ENCODE results near the gene PIK3C2G.
A peak's percentile ranks its signal among the peaks of the same experiment; 100 is the strongest.
"Not testable (repeated sequence)": the region's sequence is repeated elsewhere in the genome, so short reads cannot be mapped to it uniquely, and the experiment has no call there.

PIK3C2G gene, protein sequence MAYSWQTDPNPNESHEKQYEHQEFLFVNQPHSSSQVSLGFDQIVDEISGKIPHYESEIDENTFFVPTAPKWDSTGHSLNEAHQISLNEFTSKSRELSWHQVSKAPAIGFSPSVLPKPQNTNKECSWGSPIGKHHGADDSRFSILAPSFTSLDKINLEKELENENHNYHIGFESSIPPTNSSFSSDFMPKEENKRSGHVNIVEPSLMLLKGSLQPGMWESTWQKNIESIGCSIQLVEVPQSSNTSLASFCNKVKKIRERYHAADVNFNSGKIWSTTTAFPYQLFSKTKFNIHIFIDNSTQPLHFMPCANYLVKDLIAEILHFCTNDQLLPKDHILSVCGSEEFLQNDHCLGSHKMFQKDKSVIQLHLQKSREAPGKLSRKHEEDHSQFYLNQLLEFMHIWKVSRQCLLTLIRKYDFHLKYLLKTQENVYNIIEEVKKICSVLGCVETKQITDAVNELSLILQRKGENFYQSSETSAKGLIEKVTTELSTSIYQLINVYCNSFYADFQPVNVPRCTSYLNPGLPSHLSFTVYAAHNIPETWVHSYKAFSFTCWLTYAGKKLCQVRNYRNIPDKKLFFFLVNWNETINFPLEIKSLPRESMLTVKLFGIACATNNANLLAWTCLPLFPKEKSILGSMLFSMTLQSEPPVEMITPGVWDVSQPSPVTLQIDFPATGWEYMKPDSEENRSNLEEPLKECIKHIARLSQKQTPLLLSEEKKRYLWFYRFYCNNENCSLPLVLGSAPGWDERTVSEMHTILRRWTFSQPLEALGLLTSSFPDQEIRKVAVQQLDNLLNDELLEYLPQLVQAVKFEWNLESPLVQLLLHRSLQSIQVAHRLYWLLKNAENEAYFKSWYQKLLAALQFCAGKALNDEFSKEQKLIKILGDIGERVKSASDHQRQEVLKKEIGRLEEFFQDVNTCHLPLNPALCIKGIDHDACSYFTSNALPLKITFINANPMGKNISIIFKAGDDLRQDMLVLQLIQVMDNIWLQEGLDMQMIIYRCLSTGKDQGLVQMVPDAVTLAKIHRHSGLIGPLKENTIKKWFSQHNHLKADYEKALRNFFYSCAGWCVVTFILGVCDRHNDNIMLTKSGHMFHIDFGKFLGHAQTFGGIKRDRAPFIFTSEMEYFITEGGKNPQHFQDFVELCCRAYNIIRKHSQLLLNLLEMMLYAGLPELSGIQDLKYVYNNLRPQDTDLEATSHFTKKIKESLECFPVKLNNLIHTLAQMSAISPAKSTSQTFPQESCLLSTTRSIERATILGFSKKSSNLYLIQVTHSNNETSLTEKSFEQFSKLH (N-terminal part only)

DNA sequence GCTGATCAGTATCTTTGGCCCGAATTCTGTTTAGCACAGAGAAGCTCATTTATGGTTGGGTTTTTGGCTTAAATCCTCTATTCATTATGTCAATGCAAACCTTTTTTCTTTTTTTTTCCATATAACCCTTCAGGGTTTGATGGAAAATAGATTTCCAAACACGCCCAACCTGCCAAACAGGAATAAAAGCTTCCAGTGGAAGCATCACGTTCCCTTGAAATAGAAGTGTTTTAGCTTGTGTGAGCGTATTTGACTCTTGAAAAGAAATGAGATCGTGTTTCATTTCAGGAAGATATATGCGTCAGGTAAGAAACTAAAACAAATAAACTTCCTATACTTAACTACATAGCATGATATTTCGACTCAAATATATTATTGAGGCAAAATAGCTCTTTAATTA, at the start of gene PIK3C2G:
PIK3C2G (plus strand) TSS at position 246 of the 400 bp plus-strand sequence. CDS start 20,564 bp downstream, outside the sequence.
- DNase-seq, result no peak

DNA sequence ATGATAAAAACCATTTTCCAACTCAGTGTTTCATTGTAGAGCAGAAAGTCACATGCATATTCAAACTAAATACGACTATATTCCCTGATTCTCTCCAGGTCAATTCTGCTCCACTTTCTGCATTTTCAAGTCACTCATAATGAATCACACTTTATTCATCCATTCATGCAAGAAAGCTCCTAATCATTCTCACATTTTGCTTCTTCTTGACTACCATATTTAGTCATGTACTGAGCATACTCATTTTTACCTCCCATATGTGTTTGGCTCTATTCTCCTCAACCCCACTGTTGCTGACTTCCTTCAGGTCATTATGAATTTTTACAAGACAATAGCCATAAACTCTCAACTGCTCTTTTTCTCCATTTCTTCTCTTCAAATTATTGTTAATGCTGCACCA, 43.4 kb upstream of the PIK3C2G start:
- no peak for DNase-seq

DNA sequence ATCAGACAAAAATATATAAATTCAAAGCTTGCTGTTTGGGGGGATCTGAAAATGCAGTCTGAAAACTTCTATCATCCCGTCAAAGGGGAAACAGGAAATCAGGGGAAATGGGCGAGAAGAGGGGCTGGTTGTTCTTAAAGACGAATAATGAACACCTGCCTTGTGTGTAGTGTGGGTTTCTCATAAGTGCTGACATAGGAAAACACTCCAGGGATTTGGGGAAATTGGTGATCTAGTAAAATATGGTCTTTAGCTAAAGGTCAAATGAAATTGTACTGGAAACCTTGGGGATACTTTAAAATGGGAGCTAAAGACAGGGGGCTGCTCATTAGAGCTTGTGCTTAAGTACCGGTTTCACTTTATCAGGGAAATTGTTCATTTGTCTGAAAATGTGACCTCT, 39.6 kb upstream of the PIK3C2G start:
- no peak for DNase-seq

DNA sequence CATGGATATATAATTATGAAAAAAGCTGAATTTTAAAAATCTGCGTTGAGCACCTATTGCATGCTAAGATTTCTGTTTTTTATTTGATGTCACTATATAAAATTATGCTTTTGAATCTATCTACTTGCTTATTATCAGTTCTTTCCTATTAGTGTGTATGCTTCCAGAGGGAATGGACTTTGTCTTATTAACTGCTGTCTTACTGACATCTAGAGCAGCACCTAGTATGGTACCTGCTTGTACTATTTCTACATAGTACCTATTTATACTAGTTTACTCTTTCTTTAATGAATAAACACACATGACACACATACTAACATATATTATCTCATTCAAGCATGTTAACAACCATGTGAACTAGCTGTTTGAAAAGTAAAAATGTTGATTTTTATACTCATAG, 38.6 kb upstream of the PIK3C2G start:
- no peak for DNase-seq

DNA sequence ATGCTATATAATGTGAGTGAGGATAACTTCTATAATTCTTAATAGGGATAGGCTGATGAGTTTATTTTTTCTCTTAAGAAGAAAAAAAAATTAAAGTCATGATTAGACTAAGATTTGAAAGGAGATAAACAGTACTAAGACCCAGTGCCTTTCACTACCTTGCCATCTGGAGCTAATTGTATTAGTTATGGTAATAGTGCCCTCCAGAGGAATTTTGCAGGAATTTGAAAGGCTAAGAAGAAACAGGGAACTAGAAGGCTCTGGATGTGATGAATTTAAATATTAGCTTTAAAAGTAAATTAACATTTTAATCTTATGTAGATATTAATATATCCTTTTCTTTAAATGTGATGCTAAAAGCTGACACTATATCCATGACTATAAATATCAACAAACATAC, 36.6 kb upstream of the PIK3C2G start:
- DNase-seq, result peak; percentile 55

DNA sequence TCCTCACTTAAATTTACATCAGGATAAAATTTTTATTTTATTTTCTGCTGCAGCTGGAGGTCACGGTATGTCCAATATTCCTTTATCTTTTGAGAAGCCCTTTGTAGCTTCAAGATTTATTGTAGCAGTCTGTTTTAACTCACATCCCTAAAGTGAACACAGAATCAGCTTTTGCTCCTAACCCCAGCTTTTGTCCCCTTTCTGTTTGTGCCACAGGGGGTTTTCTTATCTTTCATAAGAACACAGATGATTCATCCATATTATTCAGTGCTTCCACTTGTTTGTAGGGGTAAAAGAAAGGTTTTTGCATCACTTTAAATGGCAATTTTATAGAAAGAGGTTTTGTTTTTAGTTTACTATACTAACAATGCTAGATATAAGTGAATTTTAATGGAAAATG, 21.8 kb upstream of the PIK3C2G start:
- no peak for DNase-seq

DNA sequence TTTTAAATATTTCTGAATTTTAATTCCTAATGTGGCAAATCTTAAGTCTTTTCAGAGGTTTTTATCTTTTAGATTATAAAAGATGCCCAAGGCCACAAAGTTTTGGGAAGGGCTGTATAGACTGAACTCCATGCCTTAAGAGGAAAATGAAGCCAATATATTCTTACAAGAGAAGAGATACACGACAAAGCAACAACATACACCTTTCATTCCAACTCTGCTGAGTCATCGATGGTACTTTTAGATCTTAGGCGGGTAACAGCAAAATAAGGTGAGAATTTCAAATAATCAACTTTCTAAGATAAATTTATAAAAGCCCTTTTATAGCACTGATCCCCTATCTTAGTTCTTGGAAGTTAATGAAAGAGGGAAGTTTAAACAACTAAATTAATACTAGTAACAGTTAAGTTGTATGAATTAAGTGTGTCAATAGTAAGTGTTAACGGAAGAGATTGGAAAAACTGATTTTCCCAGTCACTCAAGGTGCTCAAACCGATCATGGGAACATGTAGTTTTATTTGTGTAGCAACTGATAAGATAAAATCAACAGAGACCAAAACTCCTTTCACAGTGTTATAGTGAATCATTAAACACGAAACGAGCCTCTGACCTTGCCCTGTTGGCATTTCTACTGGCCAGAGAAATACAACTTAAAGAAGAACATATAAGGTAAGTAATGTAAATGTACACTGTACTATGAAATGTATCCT, 18.8 kb upstream of the PIK3C2G start:
- DNase-seq, result no peak

DNA sequence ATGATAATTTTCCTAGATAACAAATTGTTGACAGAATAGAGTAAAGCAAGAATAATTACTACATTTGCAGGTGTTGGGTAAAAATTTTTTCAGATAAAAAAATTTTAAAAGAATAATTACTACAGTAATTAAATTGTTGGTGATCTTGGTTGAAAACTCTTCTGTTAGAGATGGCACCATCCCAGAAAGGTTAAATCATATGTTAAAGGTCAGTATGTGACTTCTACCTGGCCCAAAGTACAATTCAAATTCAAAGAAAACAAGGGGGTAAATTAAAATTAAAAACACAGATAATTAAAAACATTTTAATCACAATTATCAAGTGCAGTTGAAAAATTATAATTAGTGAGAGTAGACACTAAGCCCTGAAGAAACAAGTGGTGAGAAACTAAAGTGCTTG, 18.1 kb upstream of the PIK3C2G start:
- DNase-seq, result no peak

DNA sequence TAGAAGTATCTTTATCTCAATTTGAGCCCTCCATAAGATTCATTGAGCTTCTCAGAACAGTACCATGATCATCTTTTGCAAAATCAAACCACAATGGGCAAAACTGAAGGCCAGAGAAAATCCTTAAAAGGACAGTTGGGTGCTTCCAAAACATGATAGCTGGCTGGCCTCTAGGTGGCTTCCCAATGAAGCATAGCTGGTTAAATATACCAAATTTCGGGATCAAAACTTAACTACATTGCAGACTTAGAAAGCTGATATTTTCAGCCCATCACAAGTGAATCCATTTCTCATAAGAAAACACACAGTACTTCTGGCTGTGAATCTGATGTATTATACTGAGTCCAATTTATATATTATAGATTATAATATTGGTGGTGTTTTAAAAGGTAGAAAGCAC, 15.3 kb upstream of the PIK3C2G start:
- peak; percentile 2 for DNase-seq

DNA sequence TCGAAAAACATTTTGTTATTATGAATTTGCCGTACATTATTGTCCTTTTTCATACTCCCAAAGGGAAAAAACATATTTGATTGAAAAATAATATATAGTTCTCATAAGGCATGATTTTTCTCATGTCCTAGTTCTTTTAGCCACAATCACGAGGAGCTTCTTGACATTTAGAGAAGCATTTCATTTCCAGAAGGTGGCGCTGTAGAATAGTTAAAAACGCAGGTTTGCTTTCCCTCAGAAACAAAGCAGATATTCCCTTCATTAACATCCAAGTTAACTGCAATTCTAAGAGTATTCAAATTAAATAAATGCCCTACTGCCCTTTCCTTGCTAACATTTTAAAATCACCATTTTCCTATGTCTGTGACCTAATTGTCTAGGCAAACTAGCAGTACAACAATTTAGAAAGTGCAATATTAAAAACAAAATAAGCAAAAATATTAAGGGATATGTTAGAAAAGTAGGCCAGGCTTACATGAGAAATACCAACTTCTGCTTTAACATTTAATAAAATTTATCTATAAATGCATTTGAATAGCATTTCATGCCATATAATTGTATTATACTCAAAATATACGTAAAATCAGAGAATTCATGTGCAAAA, 10.9 kb upstream of the PIK3C2G start:
- peak; percentile 84 for DNase-seq

DNA sequence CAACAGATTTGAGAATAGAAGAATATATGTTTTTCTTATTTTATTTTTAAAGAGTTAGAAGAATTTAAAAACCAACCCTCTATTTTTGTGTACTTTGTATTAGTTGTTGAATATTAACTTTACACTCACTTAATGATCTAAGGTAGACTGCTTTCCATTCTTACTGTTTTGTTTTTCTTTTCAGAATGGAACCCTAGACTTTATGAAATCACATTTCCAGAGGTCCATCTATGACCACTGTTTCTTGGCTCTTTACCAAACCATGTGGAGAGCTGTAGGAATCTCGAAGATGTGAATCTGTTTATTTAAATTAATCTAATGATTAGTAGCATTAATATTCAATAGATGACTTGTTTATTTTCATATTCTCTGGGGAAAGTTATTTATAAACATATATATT, 7.2 kb upstream of the PIK3C2G start:
- no peak for DNase-seq

DNA sequence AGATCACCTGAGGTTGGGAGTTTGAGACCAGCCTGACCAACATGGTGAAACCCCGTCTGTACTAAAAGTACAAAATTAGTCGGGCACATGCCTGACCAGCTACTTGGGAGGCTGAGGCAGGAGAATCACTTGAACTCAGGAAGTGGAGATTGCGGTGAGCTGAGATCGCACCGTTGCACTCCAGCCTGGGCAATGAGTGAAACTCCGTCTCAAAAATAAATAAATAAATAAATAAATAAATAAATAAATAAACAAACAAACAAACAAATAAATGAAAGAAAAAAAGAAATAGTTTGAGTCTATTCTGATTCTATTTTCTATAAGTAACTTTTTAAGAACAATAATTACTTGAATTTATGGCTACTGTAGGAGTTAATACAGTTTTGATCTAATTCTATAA, 6.3 kb upstream of the PIK3C2G start:
- DNase-seq, result not testable (repeated sequence)

DNA sequence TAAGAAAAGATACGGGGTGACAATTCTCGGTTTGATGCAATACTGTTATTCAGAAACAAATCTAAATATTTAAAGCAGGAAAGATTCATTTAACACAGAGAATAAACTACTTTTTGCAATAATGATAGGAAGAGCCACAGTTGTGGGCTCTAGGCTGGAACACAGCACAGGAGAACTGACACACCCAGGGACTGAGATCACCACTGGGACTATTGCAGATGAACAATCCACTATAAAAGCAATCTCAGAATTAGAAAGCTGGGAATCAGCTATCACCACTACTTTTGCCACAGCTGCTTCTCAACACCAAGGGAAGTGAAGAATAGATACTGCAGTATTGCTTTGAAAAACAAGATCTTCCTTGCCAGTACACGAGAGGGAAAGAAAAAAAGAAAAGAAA, 4.1 kb upstream of the PIK3C2G start:
- no peak for DNase-seq

DNA sequence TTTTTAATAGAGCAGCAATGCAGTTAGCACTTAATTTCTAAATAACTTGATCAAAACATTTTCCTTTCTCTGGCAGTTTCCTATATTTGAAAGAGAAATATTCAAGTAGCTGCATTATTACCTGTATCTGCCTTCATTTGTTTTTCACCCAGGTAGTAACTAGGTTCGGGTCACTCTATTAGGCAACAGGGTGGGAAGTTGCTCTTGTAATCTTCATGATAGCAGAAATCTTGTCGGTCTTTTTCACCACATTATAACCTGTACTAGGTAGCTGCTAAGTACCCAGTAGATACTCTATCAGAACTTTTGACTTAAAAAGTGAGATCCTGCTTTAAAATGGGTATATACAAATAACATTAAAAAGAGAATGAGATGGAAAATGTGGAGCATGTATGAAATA, 2.4 kb upstream of the PIK3C2G start:
- DNase-seq, result no peak

DNA sequence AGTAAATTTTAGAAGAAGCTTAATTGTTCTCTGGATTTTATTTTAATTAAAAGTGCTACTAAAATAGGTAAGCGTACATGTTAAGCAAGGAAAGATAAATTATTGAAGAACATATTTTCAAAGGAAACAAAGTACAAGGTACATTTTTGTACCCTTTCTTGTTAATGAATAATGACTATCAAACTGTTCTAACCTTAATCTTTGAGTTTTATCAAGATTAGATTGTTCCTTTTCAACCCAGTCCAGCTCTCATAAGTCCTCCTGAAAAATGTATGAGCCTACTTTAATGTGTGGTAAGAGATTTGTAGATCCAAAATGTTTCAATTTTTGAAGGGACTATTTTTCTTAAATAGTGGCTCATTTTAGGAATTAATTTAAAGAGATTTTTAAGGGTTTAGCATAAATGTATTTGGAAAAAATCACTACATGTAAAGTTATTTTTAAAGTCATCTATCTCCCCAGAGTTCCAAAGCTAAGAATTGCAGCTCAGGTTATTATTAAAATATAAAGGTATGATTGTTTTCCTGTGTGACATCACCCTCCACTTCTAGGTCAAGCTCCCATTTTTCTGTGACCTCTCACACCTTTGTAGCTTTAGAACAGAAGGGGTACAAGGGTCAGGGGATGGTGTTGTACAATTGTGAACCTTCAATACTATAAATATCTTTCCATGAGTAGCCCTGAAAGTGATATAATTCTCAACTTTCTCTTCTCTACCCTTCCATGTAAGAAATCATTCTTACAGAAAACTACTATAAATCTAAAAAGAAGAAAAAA, 1.2 kb upstream of the PIK3C2G start:
- no peak for DNase-seq

DNA sequence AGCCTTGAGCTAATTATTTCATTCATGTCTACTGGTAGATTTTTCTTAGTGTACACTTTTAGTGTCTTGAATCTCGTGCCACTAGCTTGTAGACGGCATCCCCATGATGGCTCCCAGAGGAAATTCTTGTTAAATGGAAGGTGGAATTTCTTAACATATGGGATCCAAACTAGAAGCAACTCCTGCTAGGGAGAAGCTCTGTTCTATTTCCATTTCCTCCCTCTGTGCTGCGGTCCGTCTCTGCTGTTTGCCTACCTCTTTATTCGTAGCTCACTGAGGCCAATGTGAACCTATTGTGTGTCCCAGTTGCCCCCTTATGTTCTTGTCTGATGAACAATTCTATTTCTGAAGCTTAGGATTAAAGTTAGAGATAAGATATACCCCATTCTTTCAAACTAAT, 588 bp downstream of the PIK3C2G start:
- DNase-seq, result no peak

DNA sequence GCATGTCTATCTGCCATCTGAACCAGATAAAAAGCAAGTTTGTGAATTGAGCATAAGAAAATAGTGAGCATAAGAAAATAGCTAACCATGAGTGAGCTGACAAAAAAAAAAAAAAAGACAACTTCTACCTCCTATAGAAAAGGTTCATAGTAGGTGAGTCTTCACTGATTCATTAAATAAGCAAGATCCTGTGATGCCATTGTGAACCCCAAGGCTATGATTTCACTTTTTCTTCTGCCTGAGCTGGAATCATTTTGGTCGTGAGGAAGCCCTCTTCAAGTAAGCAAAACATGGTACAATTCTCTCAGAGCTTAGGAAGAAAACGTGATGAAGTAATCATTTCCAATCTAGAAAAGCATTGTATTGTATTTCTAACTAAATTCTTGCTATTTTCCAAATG, 1.2 kb downstream of the PIK3C2G start:
- no peak for DNase-seq

DNA sequence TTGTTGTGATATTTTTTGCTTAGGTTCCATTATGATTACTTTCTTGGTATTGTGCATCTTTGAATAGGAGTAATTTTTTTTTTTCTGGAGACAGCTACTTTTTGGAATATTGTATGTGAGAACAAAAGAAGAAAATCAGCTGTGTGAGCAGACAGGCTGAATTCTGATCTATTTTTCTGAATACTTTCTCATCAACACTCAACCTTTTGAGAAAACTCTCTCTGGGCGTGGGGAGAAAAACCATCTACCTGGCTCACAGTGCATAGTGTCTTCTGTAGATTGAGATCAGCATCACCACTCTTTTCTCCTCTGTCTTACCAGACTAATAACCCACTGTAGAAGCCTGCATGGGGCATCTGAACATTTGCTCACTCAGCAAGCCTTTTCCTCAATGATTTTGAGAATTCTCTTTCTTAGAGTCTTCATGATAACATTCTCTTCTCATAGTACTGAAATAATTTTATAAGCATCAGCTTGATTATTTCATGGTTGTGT, 3.3 kb downstream of the PIK3C2G start:
- DNase-seq, result no peak

DNA sequence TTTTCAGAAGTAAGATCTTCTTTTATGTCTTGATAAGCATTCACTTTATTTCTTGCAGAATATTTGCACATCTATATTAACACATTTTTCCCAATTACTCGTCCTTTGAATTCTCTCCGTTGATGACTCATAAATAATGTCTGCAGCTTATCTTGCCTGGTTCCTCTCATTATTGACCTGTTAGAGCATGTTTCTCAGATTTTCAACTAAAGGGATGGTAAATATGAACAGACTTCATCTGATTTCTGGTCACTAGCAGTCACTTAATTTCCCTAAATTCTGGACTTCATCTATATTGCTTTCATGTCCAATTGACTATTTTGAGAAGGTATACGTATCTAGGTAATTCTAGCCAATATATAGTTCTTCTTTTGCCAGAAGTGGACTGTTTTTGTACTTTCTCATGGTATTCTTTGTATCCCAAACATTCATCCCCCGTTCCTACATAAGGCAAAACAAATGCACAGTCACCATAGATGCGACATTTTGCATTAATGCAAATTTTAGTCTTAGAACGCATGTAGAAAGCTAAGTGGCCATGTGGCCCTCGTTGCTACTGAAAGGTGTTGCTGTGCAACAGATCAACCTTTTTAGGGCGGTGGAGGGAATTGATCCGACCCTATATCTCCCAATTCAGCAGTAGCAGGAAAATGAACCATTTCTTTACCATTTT, 6.2 kb downstream of the PIK3C2G start:
- no peak for DNase-seq

DNA sequence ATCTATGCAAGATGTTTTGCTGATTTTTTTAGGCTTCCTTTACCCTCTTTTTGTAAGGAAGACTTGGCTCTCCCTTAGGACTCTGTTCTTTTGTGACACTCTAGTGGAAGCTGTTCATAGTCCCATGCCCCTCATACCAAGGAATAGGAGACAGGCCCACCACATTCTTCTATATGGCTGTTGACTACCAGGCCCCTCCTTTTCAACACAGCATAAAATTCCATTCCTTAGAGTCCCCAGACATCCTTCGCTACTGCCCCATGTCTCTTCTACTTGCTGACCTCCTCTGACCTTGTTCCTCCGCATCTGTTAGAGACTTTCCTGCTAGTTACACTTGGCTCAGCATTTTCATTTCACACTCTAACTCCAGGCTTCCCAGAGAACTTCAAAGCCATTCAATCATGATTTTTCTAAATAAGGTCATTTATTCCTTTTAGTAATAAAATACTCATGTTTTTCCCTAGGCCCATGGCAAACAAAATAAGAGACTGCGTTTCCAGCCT, 9.7 kb downstream of the PIK3C2G start:
- no peak for DNase-seq
